Measurements from ENCODE around the gene MYO1C.

MYO1C gene

DNA sequence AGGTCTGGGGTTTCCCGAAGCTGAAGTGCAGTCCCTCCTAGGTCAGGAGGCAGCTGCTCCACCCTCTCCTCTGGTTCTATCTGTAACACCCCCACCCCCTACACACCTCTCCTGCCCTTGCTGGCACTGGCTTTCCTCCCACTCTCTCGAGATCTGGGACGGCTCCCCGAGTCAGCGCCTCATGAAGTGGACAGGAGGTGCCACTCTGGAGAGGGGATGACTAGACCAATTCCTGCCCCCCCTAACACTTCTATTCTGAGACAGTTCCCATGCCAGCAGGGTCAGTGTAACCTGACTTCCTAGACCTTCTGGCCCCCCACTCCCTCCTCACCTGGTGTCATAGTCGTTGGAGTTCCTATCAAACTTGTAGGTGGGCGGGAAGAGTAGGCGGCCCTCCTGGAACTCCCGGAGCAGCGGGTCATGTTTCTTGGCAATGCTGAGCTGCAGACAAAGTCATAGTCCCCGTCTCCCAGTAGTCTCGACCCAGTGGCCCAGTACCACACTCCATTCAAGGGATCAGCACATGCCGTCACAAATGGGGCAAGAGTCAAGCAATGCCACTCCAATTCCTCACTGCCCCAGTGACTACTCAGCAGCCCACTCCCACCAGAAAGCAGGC, 14.3 kb upstream of the MYO1C start:
- no peak for DNase-seq (ENCODE audit: low read depth)
- TF ChIP-seq, protein P1, sequence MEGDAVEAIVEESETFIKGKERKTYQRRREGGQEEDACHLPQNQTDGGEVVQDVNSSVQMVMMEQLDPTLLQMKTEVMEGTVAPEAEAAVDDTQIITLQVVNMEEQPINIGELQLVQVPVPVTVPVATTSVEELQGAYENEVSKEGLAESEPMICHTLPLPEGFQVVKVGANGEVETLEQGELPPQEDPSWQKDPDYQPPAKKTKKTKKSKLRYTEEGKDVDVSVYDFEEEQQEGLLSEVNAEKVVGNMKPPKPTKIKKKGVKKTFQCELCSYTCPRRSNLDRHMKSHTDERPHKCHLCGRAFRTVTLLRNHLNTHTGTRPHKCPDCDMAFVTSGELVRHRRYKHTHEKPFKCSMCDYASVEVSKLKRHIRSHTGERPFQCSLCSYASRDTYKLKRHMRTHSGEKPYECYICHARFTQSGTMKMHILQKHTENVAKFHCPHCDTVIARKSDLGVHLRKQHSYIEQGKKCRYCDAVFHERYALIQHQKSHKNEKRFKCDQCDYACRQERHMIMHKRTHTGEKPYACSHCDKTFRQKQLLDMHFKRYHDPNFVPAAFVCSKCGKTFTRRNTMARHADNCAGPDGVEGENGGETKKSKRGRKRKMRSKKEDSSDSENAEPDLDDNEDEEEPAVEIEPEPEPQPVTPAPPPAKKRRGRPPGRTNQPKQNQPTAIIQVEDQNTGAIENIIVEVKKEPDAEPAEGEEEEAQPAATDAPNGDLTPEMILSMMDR (IDR thresholded peaks at IDR 0.05; ENCODE audit: low read depth, low read length, missing control alignments): no peak
- no peak overlapping the region for H3K4me3 ChIP-seq (ENCODE audit: low read depth, low read length)
- in situ Hi-C loops (cut with HindIII; ENCODE audit: low sequenced_read_pairs): loop anchor here (5.0 kb wide), 2 partner anchors 59 to 129 kb away; no protein-coding TSS in a partner anchor

DNA sequence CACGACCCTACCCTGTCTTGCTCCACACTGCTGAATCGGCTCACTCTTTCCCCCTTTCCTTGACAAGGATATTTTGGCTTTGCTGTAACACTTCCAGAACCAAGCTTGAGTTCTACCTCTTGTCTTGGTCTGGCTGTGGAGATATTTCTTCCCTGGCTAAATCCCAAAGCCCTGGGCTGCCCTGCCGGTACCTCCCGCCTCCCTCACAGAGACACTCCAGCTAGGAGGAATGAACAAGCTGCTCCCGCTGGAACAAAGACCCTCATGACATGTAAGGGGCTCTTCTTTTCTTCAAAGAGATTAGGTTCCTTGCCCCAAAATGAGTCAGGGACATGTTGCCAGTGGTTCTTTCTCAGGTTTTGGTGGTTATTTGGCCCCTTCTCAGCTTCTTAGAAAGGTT, 13.1 kb upstream of the MYO1C start:
- H3K4me3 ChIP-seq (ENCODE audit: low read depth, low read length): no peak overlapping the region
- DNase-seq (ENCODE audit: low read depth): no peak
- TF ChIP-seq, protein P1 (IDR thresholded peaks at IDR 0.05; ENCODE audit: low read depth, low read length, missing control alignments): no peak
- in situ Hi-C loops (cut with HindIII; ENCODE audit: low sequenced_read_pairs): loop anchor here (5.0 kb wide), 2 partner anchors 58 to 128 kb away; no protein-coding TSS in a partner anchor

DNA sequence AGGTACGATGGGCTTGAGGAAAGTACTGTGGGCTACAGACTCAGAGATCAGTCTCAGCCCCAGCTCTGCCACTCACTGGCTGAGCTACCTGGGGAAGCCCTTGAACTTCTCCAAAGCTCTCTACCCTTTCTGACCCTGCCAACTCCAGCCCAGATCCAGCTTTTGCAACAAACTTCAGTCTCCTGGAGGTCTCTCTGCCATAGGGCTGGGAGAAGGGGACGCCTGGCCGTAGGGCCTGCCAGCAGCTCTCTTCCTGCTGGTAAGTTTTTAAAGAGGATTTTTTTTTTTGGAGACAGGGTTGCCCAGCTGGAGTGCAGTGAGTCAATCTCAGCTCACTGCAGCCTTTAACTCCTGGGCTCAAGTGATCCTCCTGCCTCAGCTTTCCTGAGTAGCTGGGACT, 12.4 kb upstream of the MYO1C start:
- TF ChIP-seq, protein P1 (IDR thresholded peaks at IDR 0.05; ENCODE audit: low read depth, low read length, missing control alignments): no peak
- in situ Hi-C loops (cut with HindIII; ENCODE audit: low sequenced_read_pairs): loop anchor here (5.0 kb wide), 2 partner anchors 58 to 128 kb away; no protein-coding TSS in a partner anchor

DNA sequence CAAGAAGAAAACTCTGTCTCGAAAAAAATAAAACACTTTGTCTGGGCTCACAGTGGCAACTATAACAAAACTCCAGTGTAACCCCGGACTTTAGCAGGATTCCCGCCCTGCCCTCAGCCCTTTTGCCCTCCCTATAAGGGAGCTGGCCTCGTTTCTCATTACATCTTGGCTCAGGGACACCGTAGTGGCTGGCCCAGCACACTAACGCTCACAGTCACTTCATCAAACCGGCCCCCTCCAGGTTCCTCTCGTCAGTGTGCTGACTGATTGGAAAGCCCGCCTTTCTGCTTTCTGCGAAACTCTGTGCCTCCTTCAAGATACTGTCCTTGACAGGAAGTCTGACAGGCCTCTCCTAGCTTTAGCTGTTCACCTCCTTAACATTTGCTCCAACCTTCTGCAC, 11.2 kb upstream of the MYO1C start:
- in situ Hi-C loops (cut with HindIII; ENCODE audit: low sequenced_read_pairs): no loop called here
- no peak overlapping the region for H3K4me3 ChIP-seq (ENCODE audit: low read depth, low read length)
- no peak for DNase-seq (ENCODE audit: low read depth)
- TF ChIP-seq, protein P1 (IDR thresholded peaks at IDR 0.05; ENCODE audit: low read depth, low read length, missing control alignments): no peak

More for the DNA sequence above, 12.4 kb upstream of the MYO1C start:
- no peak overlapping the region for H3K4me3 ChIP-seq (ENCODE audit: low read depth, low read length)
- no peak for DNase-seq (ENCODE audit: low read depth)

DNA sequence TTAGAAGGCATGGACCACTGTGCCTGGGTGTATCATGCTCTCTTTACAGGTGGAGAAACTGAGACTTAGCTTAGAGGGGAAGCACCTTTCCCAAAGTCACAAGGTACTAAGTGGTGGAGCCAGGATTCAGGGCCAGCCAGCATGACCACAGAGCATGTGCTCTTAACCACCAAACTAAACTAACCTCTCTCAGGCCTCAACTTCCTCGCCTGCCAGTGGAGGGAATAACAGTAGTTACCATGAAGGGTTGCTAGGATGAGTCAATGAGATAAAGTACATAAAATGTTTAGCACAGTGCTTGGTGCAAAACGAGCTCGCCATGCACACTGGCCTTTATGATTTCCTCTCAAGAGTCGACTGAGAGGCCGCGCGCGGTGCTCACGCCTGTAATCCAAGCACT, 6.4 kb upstream of the MYO1C start:
- TF ChIP-seq, protein P1 (IDR thresholded peaks at IDR 0.05; ENCODE audit: low read depth, low read length, missing control alignments): no peak
- H3K4me3 ChIP-seq (ENCODE audit: low read depth, low read length): no peak overlapping the region
- DNase-seq (ENCODE audit: low read depth): peak; percentile 55
- in situ Hi-C loops (cut with HindIII; ENCODE audit: low sequenced_read_pairs): no loop called here

DNA sequence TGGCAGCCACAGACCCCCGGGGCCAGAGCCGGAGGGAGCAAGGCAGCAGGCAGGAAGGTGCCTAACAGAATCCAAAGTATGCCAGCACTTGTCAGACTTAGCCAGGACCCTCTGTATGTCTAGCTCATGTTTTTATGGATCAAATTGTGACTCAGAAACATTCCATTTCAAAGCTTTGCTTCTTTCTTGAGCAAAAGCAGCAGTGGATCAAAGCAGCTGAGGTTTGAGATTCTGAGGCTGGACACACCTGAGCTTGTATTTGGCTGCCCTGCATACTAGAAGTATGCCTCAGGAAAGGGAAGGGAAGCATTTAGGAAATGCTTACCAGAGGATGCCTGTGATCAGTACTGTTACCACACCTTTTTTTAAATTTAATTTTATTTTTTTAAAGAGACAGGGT, 5.7 kb upstream of the MYO1C start:
- no peak for DNase-seq (ENCODE audit: low read depth)
- in situ Hi-C loops (cut with HindIII; ENCODE audit: low sequenced_read_pairs): no loop called here
- TF ChIP-seq, protein P1 (IDR thresholded peaks at IDR 0.05; ENCODE audit: low read depth, low read length, missing control alignments): no peak
- no peak overlapping the region for H3K4me3 ChIP-seq (ENCODE audit: low read depth, low read length)

Measured in astrocyte of the cerebellum (primary cell).